ENCODE results near the gene RAB3IL1. TPM values are rescaled to one million over a fixed set of nuclear protein-coding genes. Genes with fewer than 3 reads are reported as not detected.

The RAB3IL1 gene
- polyA plus RNA-seq, 3 donors: 0.13 TPM; not detected in 2

GRCh38 chr11:61862714-61863547 lies 54.4 kb downstream of the RAB3IL1 start:
- TF ChIP-seq, protein P1, sequence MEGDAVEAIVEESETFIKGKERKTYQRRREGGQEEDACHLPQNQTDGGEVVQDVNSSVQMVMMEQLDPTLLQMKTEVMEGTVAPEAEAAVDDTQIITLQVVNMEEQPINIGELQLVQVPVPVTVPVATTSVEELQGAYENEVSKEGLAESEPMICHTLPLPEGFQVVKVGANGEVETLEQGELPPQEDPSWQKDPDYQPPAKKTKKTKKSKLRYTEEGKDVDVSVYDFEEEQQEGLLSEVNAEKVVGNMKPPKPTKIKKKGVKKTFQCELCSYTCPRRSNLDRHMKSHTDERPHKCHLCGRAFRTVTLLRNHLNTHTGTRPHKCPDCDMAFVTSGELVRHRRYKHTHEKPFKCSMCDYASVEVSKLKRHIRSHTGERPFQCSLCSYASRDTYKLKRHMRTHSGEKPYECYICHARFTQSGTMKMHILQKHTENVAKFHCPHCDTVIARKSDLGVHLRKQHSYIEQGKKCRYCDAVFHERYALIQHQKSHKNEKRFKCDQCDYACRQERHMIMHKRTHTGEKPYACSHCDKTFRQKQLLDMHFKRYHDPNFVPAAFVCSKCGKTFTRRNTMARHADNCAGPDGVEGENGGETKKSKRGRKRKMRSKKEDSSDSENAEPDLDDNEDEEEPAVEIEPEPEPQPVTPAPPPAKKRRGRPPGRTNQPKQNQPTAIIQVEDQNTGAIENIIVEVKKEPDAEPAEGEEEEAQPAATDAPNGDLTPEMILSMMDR (IDR thresholded peaks at IDR 0.05): no peak
- Mint-ChIP-seq H3K4me1 (no peaks in the 10 kb centered on the region), H3K4me3 (no peak overlapping the region), H3K27ac (peak overlapping the region in 2 of 7 donors; percentile 50 to 63), H3K27me3 (ENCODE audit: low read depth in 3 of 3) (peaks cover 0 to 2% (median 0%) of the 10 kb centered on the region in 3 donors), H3K9me3 (no peaks in the 10 kb centered on the region), H3K36me3 (peaks cover 21 to 75% of the 10 kb centered on the region in 2 donors)
- 94% methylated on average over 15 of the region's 18 CpGs for WGBS (ENCODE audit: insufficient coverage)
- H3K4me2 ChIP-seq (replicated peaks; ENCODE audit: extremely low read depth, low read length, poor library complexity, severe bottlenecking): no peak overlapping the region
- intact Hi-C loops (cut with micrococcal nuclease): no loop called here
- no peaks in the 10 kb centered on the region for H3K79me2 ChIP-seq (ENCODE audit: insufficient read depth, low read length)
- H4K20me1 ChIP-seq (ENCODE audit: insufficient read depth, low read length): no peaks in the 10 kb centered on the region
- no peak overlapping the region for H3K9ac ChIP-seq (ENCODE audit: insufficient read depth, low read length, poor library complexity, severe bottlenecking)
- no peak overlapping the region for H3K27ac ChIP-seq (ENCODE audit: low read depth in 1 of 2, low read length in 2 of 2)
- no peaks in the 10 kb centered on the region for H3K27me3 ChIP-seq (ENCODE audit: control insufficient read depth in 2 of 2, insufficient read depth in 2 of 2, low read length in 2 of 2)
- no peak overlapping the region for H3K4me3 ChIP-seq (replicated peaks in 1 of 3; ENCODE audit: low read depth in 2 of 3, low read length in 3 of 3)
- peaks cover 4 to 24% of the 10 kb centered on the region in 2 donors for H3K36me3 ChIP-seq (replicated peaks in 1 of 2; ENCODE audit: control insufficient read depth in 1 of 2, insufficient read depth in 2 of 2, low read length in 2 of 2)
- no peaks in the 10 kb centered on the region for H3K4me1 ChIP-seq (ENCODE audit: control insufficient read depth in 1 of 2, insufficient read depth in 2 of 2, low read length in 2 of 2)
- H3K9me3 ChIP-seq (replicated peaks in 1 of 2; ENCODE audit: control insufficient read depth in 1 of 2, insufficient read depth in 1 of 2, low read length in 2 of 2): no peaks in the 10 kb centered on the region
- H2AFZ ChIP-seq (ENCODE audit: insufficient read depth, low read depth, low read length, poor library complexity, severe bottlenecking): no peak overlapping the region
- DNase-seq: no peak

GRCh38 chr11:61861634-61862033 lies 55.7 kb downstream of the RAB3IL1 start:
- 95% methylated on average over 7 of the region's 9 CpGs for WGBS (ENCODE audit: insufficient coverage)
- Mint-ChIP-seq H3K4me1 (no peaks in the 10 kb centered on the region), H3K27me3 (ENCODE audit: low read depth in 3 of 3) (peaks cover 0 to 2% (median 0%) of the 10 kb centered on the region in 3 donors), H3K36me3 (peaks cover 21 to 83% of the 10 kb centered on the region in 2 donors), H3K9me3 (no peaks in the 10 kb centered on the region), H3K27ac (no peak overlapping the region), H3K4me3 (no peak overlapping the region)
- intact Hi-C loops (cut with micrococcal nuclease): no loop called here
- H4K20me1 ChIP-seq (ENCODE audit: insufficient read depth, low read length): no peaks in the 10 kb centered on the region
- H3K27me3 ChIP-seq (ENCODE audit: control insufficient read depth in 2 of 2, insufficient read depth in 2 of 2, low read length in 2 of 2): no peaks in the 10 kb centered on the region
- no peaks in the 10 kb centered on the region for H3K4me1 ChIP-seq (ENCODE audit: control insufficient read depth in 1 of 2, insufficient read depth in 2 of 2, low read length in 2 of 2)
- H3K9me3 ChIP-seq (replicated peaks in 1 of 2; ENCODE audit: control insufficient read depth in 1 of 2, insufficient read depth in 1 of 2, low read length in 2 of 2): no peaks in the 10 kb centered on the region
- H3K27ac ChIP-seq (ENCODE audit: low read depth in 1 of 2, low read length in 2 of 2): no peak overlapping the region
- H3K4me2 ChIP-seq (replicated peaks; ENCODE audit: extremely low read depth, low read length, poor library complexity, severe bottlenecking): no peak overlapping the region
- no peaks in the 10 kb centered on the region for H3K79me2 ChIP-seq (ENCODE audit: insufficient read depth, low read length)
- TF ChIP-seq, protein P1 (IDR thresholded peaks at IDR 0.05): no peak
- no peak overlapping the region for H3K9ac ChIP-seq (ENCODE audit: insufficient read depth, low read length, poor library complexity, severe bottlenecking)
- peaks cover 7 to 24% of the 10 kb centered on the region in 2 donors for H3K36me3 ChIP-seq (replicated peaks in 1 of 2; ENCODE audit: control insufficient read depth in 1 of 2, insufficient read depth in 2 of 2, low read length in 2 of 2)
- no peak overlapping the region for H2AFZ ChIP-seq (ENCODE audit: insufficient read depth, low read depth, low read length, poor library complexity, severe bottlenecking)
- no peak for DNase-seq
- no peak overlapping the region for H3K4me3 ChIP-seq (replicated peaks in 1 of 3; ENCODE audit: low read depth in 2 of 3, low read length in 3 of 3)
